Muscle layer of colon (tissue), 2 donors: ENCODE results near the gene OR4M1.
"Not testable (repeated sequence)": the region's sequence is repeated elsewhere in the genome, so short reads cannot be mapped to it uniquely, and the experiment has no call there.

ENCODE experiments used
- H3K27ac ChIP-seq: one replicate; pipeline ENCODE4 v1.7.0; 2013; ENCODE audit warnings: low read depth, mild to moderate bottlenecking, low read length, moderate library complexity
- H3K27me3 ChIP-seq, 2 donors: one replicate each; pipeline ENCODE4 v1.7.0; 2013; ENCODE audit warnings: low read length in 2 of 2, mild to moderate bottlenecking in 2 of 2; ENCODE audit not compliant: insufficient read depth in 2 of 2, control insufficient read depth in 1 of 2
- H3K36me3 ChIP-seq: one replicate; pipeline ENCODE4 v1.7.0; 2013; ENCODE audit warnings: mild to moderate bottlenecking, low read length; ENCODE audit not compliant: insufficient read depth
- H3K4me1 ChIP-seq: one replicate; pipeline ENCODE4 v1.7.0; 2013; ENCODE audit warnings: mild to moderate bottlenecking, low read length; ENCODE audit not compliant: insufficient read depth
- H3K4me3 ChIP-seq, 2 donors: one replicate each; pipeline ENCODE4 v1.7.0; 2013; ENCODE audit warnings: low read length in 2 of 2, low read depth in 1 of 2, mild to moderate bottlenecking in 1 of 2, moderate library complexity in 1 of 2
- H3K9ac ChIP-seq: one replicate; pipeline ENCODE4 v1.7.0; 2013; ENCODE audit warnings: low read length
- H3K9me3 ChIP-seq: one replicate; pipeline ENCODE4 v1.7.0; 2013; ENCODE audit warnings: mild to moderate bottlenecking, low read length
- donor health status: abdominal sarcoma.
- donor health status: Adenocarcinoma of cecum.

Gene OR4M1

GRCh38 chr14:19787318-19787717, 14.0 kb downstream of the OR4M1 start:
- not testable (repeated sequence) for H3K9me3 ChIP-seq, H3K36me3 ChIP-seq, H3K27me3 ChIP-seq, H3K9ac ChIP-seq, H3K4me1 ChIP-seq, H3K27ac ChIP-seq, H3K4me3 ChIP-seq

GRCh38 chr14:19788150-19788549, 14.8 kb downstream of the OR4M1 start:
- not testable (repeated sequence) for H3K9me3 ChIP-seq, H3K27me3 ChIP-seq, H3K27ac ChIP-seq, H3K9ac ChIP-seq, H3K4me3 ChIP-seq, H3K36me3 ChIP-seq, H3K4me1 ChIP-seq

GRCh38 chr14:19796520-19797108, 23.3 kb downstream of the OR4M1 start:
- H3K4me3 ChIP-seq, H3K27ac ChIP-seq, H3K36me3 ChIP-seq, H3K9me3 ChIP-seq, H3K9ac ChIP-seq, H3K27me3 ChIP-seq, H3K4me1 ChIP-seq: not testable (repeated sequence)

- Histone ChIP-seq H3K9me3 (no peaks in the 10 kb centered on the region), H3K27me3 (no peaks in the 10 kb centered on the region), H3K4me1 (no peaks in the 10 kb centered on the region), H3K36me3 (no peaks in the 10 kb centered on the region), H3K4me3 (no peak overlapping the region), H3K27ac (no peak overlapping the region), H3K9ac (no peak overlapping the region)
These were observed 26.6 kb downstream of the OR4M1 start for GRCh38 chr14:19799880-19800279.

GRCh38 chr14:19800282-19801117, 27.2 kb downstream of the OR4M1 start:
- no peaks in the 10 kb centered on the region for H3K9me3 ChIP-seq
- no peak overlapping the region for H3K9ac ChIP-seq
- H3K36me3 ChIP-seq, result no peaks in the 10 kb centered on the region
- H3K4me1 ChIP-seq, result no peaks in the 10 kb centered on the region
- H3K27me3 ChIP-seq, result no peaks in the 10 kb centered on the region
- H3K27ac ChIP-seq, result no peak overlapping the region
- H3K4me3 ChIP-seq, result no peak overlapping the region

GRCh38 chr14:19801118-19801464, 27.8 kb downstream of the OR4M1 start:
- Histone ChIP-seq H3K36me3 (no peaks in the 10 kb centered on the region), H3K9ac (no peak overlapping the region), H3K4me3 (no peak overlapping the region), H3K9me3 (no peaks in the 10 kb centered on the region), H3K27me3 (no peaks in the 10 kb centered on the region), H3K4me1 (no peaks in the 10 kb centered on the region), H3K27ac (no peak overlapping the region)

- not testable (repeated sequence) for H3K4me1 ChIP-seq, H3K27me3 ChIP-seq, H3K4me3 ChIP-seq, H3K9ac ChIP-seq, H3K27ac ChIP-seq, H3K36me3 ChIP-seq, H3K9me3 ChIP-seq
These were observed 30.2 kb downstream of the OR4M1 start, which contains the start of gene OR4N2 for GRCh38 chr14:19803470-19803869. OR4N2 (plus strand) TSS chr14:19803770; CDS start chr14:19827449, 23,679 bp downstream.

GRCh38 chr14:19813171-19813920, 40.0 kb downstream of the OR4M1 start:
- H3K9ac ChIP-seq, H3K9me3 ChIP-seq, H3K36me3 ChIP-seq, H3K4me1 ChIP-seq, H3K27ac ChIP-seq, H3K4me3 ChIP-seq, H3K27me3 ChIP-seq: not testable (repeated sequence)

- not testable (repeated sequence) for H3K4me1 ChIP-seq, H3K36me3 ChIP-seq, H3K27me3 ChIP-seq, H3K27ac ChIP-seq, H3K9ac ChIP-seq, H3K9me3 ChIP-seq, H3K4me3 ChIP-seq
These were observed 46.6 kb downstream of the OR4M1 start for GRCh38 chr14:19819879-19820278.

- not testable (repeated sequence) for H3K27ac ChIP-seq, H3K4me3 ChIP-seq, H3K27me3 ChIP-seq, H3K36me3 ChIP-seq, H3K9me3 ChIP-seq, H3K4me1 ChIP-seq, H3K9ac ChIP-seq
These were observed 47.7 kb downstream of the OR4M1 start for GRCh38 chr14:19821016-19821415.

- Histone ChIP-seq H3K9me3 (no peaks in the 10 kb centered on the region), H3K27ac (no peak overlapping the region), H3K4me1 (no peaks in the 10 kb centered on the region), H3K4me3 (no peak overlapping the region), H3K9ac (no peak overlapping the region), H3K36me3 (no peaks in the 10 kb centered on the region), H3K27me3 (no peaks in the 10 kb centered on the region)
These were observed 49.9 kb downstream of the OR4M1 start for GRCh38 chr14:19823178-19823577.
